ENCODE measurements around the gene NANOG.

DNA sequence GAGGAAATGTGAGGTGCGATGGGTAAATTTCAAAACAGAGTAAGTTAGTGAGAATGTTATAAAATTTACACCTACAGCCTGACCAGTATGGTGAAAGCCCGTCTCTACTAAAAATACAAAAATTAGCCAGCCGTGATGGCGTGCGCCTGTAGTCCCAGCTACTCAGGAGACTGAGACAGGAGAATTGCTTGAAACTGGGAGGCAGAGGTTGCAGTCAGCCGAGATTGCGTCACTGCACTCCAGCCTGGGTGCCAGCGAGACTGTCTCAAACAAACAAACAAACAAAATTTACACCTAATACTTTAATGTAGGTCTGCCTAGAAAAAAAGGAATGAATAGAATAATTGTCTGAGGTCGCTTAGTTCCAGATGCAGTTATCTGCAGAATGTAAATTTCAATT lies 45.9 kb downstream of the NANOG start:
- TF ChIP-seq CTCF (IDR thresholded peaks at IDR 0.05; ENCODE audit: low read depth, low read length) (no peak), POLR2A (IDR thresholded peaks at IDR 0.05; ENCODE audit: extremely low read depth, insufficient read length) (no peak)

All from NB4 (cell line).